GM12872 (cell line): ENCODE measurements around the gene NTM.

Source experiments
- CTCF ChIP-seq: IDR thresholded peaks from 3 replicates; pipeline ENCODE4 v1.5.1; 2011; ENCODE audit warnings: low read depth, mild to moderate bottlenecking, low read length, moderate library complexity; ENCODE audit not compliant: insufficient read depth

NTM gene

GRCh38 chr11:132080127-132080526, 709.7 kb downstream of the NTM start:
- no peak for TF ChIP-seq CTCF

DNA sequence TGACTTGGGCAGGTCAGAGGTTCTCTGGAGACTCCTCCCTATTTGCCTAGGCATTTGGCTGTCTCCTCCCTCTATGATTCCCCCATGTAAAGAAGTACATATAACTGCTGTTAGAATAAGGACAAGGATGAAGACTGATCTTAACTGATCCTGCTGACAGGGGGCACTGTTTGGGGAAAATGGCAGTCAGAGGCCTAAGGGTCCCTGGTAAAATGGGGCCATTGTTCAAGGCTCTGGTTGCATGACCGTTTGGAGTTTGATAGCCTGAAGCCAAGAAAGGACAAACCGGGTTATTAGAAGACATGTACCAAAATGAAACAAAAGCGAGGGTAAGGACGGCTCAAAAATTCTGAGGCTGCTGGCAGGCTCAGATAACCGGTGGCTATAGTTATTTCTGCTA, 712.2 kb downstream of the NTM start:
- TF ChIP-seq CTCF, result no peak

- no peak for TF ChIP-seq CTCF
Observed at GRCh38 chr11:132084433-132084832, 714.0 kb downstream of the NTM start.

GRCh38 chr11:132087148-132087547, 716.7 kb downstream of the NTM start:
- no peak for TF ChIP-seq CTCF

DNA sequence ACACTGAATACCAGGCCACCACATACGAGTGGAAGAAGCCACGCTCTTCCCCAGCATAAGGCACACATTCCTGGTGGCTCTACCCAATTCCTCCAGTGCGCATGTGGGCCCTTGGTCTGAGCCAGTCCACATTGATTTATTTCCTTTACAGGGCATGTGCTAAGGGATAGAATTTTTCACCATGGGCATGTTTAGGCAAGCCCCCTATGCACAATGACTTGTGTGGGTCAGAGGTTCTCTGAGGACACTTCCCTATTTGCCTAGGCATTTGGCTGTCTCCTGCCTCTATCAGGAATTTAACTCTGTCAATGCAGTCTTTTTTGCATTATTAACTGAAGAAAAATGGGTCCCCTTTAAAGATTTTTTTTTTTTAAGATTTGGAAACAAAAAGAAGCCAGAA, 718.1 kb downstream of the NTM start:
- TF ChIP-seq CTCF, result no peak

- TF ChIP-seq CTCF, result no peak
Observed at GRCh38 chr11:132093536-132094259, 723.3 kb downstream of the NTM start.

GRCh38 chr11:132094598-132094997, 724.2 kb downstream of the NTM start:
- no peak for TF ChIP-seq CTCF
